Measurements from ENCODE around the gene C1QTNF2.

C1QTNF2 gene

DNA sequence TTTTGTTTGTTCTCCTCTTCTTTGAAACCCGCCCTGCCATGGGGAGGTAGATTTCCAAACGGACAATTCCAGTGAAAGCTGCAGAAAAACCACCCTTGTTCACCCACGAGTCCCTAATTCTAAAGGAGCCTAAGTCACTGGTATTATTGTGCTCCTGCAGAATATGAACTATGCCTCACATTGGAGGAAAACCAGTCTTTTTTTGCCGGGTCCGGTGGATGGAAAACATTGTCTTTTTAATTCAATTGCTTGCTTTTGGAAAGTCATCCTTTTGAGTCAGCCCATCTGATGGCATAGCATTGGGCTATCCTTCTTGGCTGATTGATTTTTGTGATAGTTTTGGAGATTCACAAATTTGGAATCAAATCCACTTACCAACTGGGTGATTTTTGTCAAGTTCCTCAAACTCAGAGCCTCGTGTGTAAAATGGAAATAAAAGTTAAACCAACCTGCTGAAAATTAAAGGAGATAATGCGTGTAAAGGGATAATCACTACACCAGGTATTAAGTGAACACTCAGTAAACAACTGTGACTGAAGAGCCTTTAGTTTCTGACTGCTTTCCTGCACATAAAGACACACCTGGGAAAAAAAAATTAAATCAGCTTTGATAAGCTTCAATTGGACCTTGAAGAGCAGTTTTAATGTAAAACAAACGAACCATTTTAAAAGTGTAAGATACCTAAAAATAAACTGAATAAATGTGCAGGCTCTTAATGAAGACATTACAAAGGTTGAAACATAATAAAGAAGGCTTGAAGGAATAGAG, 57.3 kb downstream of the C1QTNF2 start:
- H3K4me3 ChIP-seq (replicated peaks; ENCODE audit: insufficient read depth, low read length): peak overlapping the region; percentile 42
- H3K27me3 ChIP-seq (ENCODE audit: insufficient read depth, poor library complexity, severe bottlenecking): peaks cover 32% of the 10 kb centered on the region
- no peak for DNase-seq (ENCODE audit: low read depth in 1 of 2, low spot score in 1 of 2)
- no peak for TF ChIP-seq SPI1 (IDR thresholded peaks at IDR 0.05; ENCODE audit: borderline replicate concordance, low read depth)
- TF ChIP-seq GABPA (IDR thresholded peaks at IDR 0.05; ENCODE audit: low read depth): no peak
- TF ChIP-seq, protein P1, sequence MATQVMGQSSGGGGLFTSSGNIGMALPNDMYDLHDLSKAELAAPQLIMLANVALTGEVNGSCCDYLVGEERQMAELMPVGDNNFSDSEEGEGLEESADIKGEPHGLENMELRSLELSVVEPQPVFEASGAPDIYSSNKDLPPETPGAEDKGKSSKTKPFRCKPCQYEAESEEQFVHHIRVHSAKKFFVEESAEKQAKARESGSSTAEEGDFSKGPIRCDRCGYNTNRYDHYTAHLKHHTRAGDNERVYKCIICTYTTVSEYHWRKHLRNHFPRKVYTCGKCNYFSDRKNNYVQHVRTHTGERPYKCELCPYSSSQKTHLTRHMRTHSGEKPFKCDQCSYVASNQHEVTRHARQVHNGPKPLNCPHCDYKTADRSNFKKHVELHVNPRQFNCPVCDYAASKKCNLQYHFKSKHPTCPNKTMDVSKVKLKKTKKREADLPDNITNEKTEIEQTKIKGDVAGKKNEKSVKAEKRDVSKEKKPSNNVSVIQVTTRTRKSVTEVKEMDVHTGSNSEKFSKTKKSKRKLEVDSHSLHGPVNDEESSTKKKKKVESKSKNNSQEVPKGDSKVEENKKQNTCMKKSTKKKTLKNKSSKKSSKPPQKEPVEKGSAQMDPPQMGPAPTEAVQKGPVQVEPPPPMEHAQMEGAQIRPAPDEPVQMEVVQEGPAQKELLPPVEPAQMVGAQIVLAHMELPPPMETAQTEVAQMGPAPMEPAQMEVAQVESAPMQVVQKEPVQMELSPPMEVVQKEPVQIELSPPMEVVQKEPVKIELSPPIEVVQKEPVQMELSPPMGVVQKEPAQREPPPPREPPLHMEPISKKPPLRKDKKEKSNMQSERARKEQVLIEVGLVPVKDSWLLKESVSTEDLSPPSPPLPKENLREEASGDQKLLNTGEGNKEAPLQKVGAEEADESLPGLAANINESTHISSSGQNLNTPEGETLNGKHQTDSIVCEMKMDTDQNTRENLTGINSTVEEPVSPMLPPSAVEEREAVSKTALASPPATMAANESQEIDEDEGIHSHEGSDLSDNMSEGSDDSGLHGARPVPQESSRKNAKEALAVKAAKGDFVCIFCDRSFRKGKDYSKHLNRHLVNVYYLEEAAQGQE (IDR thresholded peaks at IDR 0.05; ENCODE audit: insufficient replicate concordance, low read depth): no peak
- H3K27ac ChIP-seq (replicated peaks): no peak overlapping the region

DNA sequence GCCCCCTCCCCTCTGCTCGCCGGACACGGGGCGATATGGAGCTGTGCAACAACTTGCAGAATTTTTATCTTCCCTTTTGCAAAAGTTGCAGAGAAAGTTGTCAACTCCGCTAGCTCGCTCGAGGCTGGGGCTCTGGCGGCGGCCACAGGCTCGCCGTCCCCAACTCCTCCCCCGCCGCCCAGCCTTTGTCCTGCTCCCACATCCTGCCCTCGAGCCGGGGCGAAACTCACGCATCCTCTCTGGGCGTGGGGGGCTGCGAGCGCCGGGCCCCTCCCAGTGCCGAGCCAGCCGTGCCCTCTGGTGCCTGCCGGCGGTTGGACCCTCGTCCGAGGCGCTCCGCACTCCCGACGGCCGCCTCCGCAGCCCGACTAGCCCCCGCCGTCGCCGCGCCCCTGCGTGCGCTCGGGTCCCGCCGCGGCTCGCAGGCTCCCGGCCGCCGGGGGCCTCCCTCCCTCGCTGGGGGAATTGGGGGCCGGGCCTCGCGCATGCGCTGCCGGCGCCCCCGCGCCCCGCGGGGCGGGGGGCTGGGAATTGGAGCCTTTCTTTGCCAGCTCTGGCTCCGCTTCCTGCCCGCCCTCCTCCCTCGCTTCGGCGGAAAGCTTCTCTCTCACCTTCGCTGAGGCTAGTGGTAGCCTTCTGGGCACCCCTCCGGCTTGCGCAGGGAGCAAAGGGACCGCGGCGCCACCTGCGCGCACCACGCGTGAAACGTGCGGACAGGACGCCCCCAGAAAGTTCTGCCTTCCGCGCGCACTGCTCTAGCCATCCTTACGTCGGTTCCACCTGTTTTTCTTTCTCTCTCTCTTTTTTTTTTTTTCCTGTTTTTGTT, 58.1 kb downstream of the C1QTNF2 start, which contains the start of gene CCNJL:
Gene CCNJL, minus strand, starts transcription at position 431 of the 826 bp plus-strand sequence. CDS start 641 bp downstream, outside the sequence.
- TF ChIP-seq, protein P2, sequence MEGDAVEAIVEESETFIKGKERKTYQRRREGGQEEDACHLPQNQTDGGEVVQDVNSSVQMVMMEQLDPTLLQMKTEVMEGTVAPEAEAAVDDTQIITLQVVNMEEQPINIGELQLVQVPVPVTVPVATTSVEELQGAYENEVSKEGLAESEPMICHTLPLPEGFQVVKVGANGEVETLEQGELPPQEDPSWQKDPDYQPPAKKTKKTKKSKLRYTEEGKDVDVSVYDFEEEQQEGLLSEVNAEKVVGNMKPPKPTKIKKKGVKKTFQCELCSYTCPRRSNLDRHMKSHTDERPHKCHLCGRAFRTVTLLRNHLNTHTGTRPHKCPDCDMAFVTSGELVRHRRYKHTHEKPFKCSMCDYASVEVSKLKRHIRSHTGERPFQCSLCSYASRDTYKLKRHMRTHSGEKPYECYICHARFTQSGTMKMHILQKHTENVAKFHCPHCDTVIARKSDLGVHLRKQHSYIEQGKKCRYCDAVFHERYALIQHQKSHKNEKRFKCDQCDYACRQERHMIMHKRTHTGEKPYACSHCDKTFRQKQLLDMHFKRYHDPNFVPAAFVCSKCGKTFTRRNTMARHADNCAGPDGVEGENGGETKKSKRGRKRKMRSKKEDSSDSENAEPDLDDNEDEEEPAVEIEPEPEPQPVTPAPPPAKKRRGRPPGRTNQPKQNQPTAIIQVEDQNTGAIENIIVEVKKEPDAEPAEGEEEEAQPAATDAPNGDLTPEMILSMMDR (IDR thresholded peaks at IDR 0.05; ENCODE audit: insufficient read depth, low read length): no peak
- TF ChIP-seq SPI1 (IDR thresholded peaks at IDR 0.05; ENCODE audit: borderline replicate concordance, low read depth) (no peak), POLR2AphosphoS5 (IDR thresholded peaks at IDR 0.05; ENCODE audit: low read depth) (no peak), GABPA (IDR thresholded peaks at IDR 0.05; ENCODE audit: low read depth) (no peak)
- TF ChIP-seq, protein P1 (IDR thresholded peaks at IDR 0.05; ENCODE audit: insufficient replicate concordance, low read depth): no peak
- Histone ChIP-seq H3K27me3 (ENCODE audit: insufficient read depth, poor library complexity, severe bottlenecking) (peaks cover 32% of the 10 kb centered on the region), H3K4me3 (replicated peaks; ENCODE audit: insufficient read depth, low read length) (peak within 1 kb of the TSS; percentile 42), H3K27ac (replicated peaks) (no peak within 1 kb of the TSS)
- DNase-seq (ENCODE audit: low read depth in 1 of 2, low spot score in 1 of 2): no peak

DNA sequence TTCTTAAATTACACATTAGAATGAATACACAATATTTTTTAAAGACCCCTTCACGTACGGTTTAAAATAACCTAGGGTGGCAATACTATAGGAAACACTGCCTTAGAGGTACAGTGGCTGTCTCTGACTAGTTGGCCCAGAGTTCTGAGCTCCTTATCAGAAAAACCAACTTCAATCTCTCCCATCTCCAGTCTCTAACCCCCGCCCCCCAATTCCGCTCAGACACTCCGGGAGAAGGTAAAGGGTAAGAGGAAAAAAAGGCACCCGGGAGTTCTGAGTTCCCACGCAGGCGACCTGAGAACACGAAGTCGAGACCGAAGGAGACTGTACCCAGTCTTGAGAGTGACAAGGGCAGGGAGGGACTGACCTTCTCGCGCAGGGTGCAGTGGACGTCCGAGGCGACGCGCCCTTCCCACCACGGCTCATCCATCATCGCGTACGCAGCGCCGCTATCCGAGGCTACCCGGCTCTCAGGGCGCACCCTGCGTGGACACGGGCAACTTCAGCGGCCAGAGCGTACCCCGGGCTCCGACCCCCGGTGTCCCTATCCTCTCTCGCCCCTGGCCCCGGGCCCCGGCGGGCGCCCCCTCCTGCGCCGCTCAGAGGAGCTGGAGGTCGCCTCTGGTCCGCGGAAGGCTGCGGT, 58.8 kb downstream of the C1QTNF2 start:
- Histone ChIP-seq H3K27me3 (ENCODE audit: insufficient read depth, poor library complexity, severe bottlenecking) (peaks cover 32% of the 10 kb centered on the region), H3K27ac (replicated peaks) (no peak overlapping the region), H3K4me3 (replicated peaks; ENCODE audit: insufficient read depth, low read length) (peak overlapping the region; percentile 42)
- TF ChIP-seq SPI1 (IDR thresholded peaks at IDR 0.05; ENCODE audit: borderline replicate concordance, low read depth): no peak
- TF ChIP-seq, protein P2 (IDR thresholded peaks at IDR 0.05; ENCODE audit: insufficient read depth, low read length): no peak
- TF ChIP-seq, protein P1 (IDR thresholded peaks at IDR 0.05; ENCODE audit: insufficient replicate concordance, low read depth): no peak
- TF ChIP-seq GABPA (IDR thresholded peaks at IDR 0.05; ENCODE audit: low read depth): no peak
- no peak for TF ChIP-seq POLR2AphosphoS5 (IDR thresholded peaks at IDR 0.05; ENCODE audit: low read depth)
- no peak for DNase-seq (ENCODE audit: low read depth in 1 of 2, low spot score in 1 of 2)
